IMR-90 (cell line): ENCODE measurements around the gene CAPN2. TPM values are rescaled to one million over a fixed set of nuclear protein-coding genes. Genes with fewer than 3 reads are reported as not detected.

Experiments used
- ATAC-seq: fragments of 200-7000 bp; cut with Tn5 transposase; 2 replicates; pipeline ENCODE4 v1.9.1; 2020; ENCODE audit warnings: low read depth, mild to moderate bottlenecking, moderate library complexity
- BruUV-seq: library from RNA; stranded (reverse); fragments of 400-500 nt; replicated peaks from 2 replicates; lab custom pipeline; 2021; lab: Mats Ljungman, UMichigan
- CTCF ChIA-PET: fragments of 300-600 bp; formaldehyde crosslinking; extraction: SDS; loops from one replicate; lab custom pipeline; 2021; ENCODE audit warnings: antibody characterized with exemption; lab: Yijun Ruan, JAX
- POLR2A ChIA-PET: fragments of 300-600 bp; sonication (Branson Sonifier 250); formaldehyde crosslinking; loops from one replicate; lab custom pipeline; 2022; ENCODE audit warnings: antibody characterized with exemption; ENCODE audit not compliant: unreplicated experiment; lab: Charles Lee
- DNase-seq: peaks from one replicate; pipeline ENCODE4 v3.0.0; 2013
- H2AFZ ChIP-seq: replicated peaks from 2 replicates; pipeline ENCODE3; 2013; ENCODE audit warnings: low read length, mild to moderate bottlenecking; ENCODE audit not compliant: poor library complexity
- H2AK5ac ChIP-seq: 2 replicates; pipeline ENCODE4 v1.6.1; 2013; ENCODE audit warnings: low read depth, low read length, inconsistent platforms
- H2AK9ac ChIP-seq: replicated peaks from 2 replicates; pipeline ENCODE3; 2013; ENCODE audit warnings: mild to moderate bottlenecking, low read depth, low read length, moderate library complexity; ENCODE audit not compliant: poor library complexity
- H2BK120ac ChIP-seq: 2 replicates; pipeline ENCODE4 v1.6.1; 2013; ENCODE audit warnings: low read depth, low read length, inconsistent platforms
- H2BK15ac ChIP-seq: 3 replicates; pipeline ENCODE4 v1.6.1; 2013; ENCODE audit warnings: low read depth, low read length, inconsistent platforms
- H2BK20ac ChIP-seq: 2 replicates; pipeline ENCODE4 v1.6.1; 2013; ENCODE audit warnings: low read depth, mild to moderate bottlenecking, inconsistent platforms, low read length, moderate library complexity
- H2BK5ac ChIP-seq: 2 replicates; pipeline ENCODE4 v1.6.1; 2013; ENCODE audit warnings: mild to moderate bottlenecking, low read depth, low read length, inconsistent platforms; ENCODE audit not compliant: poor library complexity, severe bottlenecking
- H3K14ac ChIP-seq: replicated peaks from 2 replicates; pipeline ENCODE4 v1.6.1; 2013; ENCODE audit warnings: low read depth, low read length, inconsistent platforms
- H3K18ac ChIP-seq: 2 replicates; pipeline ENCODE4 v1.6.1; 2013; ENCODE audit warnings: low read depth, low read length, control low read depth
- H3K23ac ChIP-seq: 2 replicates; pipeline ENCODE4 v1.6.1; 2013; ENCODE audit warnings: low read depth, low read length, inconsistent platforms
- H3K27ac ChIP-seq: 2 replicates; pipeline ENCODE4 v1.5.1; 2013; ENCODE audit warnings: mild to moderate bottlenecking, control low read depth, low read length; ENCODE audit not compliant: insufficient read depth
- H3K27me3 ChIP-seq: 2 replicates; pipeline ENCODE4 v1.6.1; 2013; ENCODE audit warnings: low read length; ENCODE audit not compliant: control insufficient read depth, insufficient read depth
- H3K36me3 ChIP-seq: 2 replicates; pipeline ENCODE4 v1.6.1; 2013; ENCODE audit warnings: low read length, mixed read lengths; ENCODE audit not compliant: control insufficient read depth, insufficient read depth
- H3K4ac ChIP-seq: 2 replicates; pipeline ENCODE4 v1.6.1; 2013; ENCODE audit warnings: low read depth, low read length, inconsistent platforms
- H3K4me1 ChIP-seq: 2 replicates; pipeline ENCODE4 v1.6.1; 2013; ENCODE audit warnings: low read length, mixed read lengths; ENCODE audit not compliant: control insufficient read depth, insufficient read depth
- H3K4me2 ChIP-seq: 2 replicates; pipeline ENCODE4 v1.6.1; 2013; ENCODE audit warnings: low read depth, mild to moderate bottlenecking, control low read depth, low read length, moderate library complexity
- H3K4me3 ChIP-seq: 2 replicates; pipeline ENCODE4 v1.5.1; 2013; ENCODE audit warnings: low read depth, mild to moderate bottlenecking, control low read depth, low read length, moderate library complexity; ENCODE audit not compliant: insufficient read depth
- H3K56ac ChIP-seq: 2 replicates; pipeline ENCODE4 v1.6.1; 2013; ENCODE audit warnings: low read length, inconsistent platforms; ENCODE audit not compliant: insufficient read depth; ENCODE audit errors: extremely low read depth
- H3K79me1 ChIP-seq, 2 experiments: 2 replicates each; pipeline ENCODE4 v1.6.1; 2013; ENCODE audit warnings: low read length in 2 of 2, inconsistent platforms in 1 of 2, low read depth in 1 of 2
- H3K9ac ChIP-seq: 2 replicates; pipeline ENCODE4 v1.6.1; 2013; ENCODE audit warnings: low read depth, low read length, control low read depth
- H3K9me1 ChIP-seq: 2 replicates; pipeline ENCODE4 v1.6.1; 2013; ENCODE audit warnings: low read length, inconsistent platforms; ENCODE audit not compliant: insufficient read depth
- H3K9me3 ChIP-seq: 2 replicates; pipeline ENCODE4 v1.6.1; 2013; ENCODE audit warnings: low read length; ENCODE audit not compliant: control insufficient read depth, insufficient read depth
- H4K20me1 ChIP-seq: 2 replicates; pipeline ENCODE4 v1.6.1; 2013; ENCODE audit warnings: low read length, inconsistent platforms; ENCODE audit not compliant: insufficient read depth
- H4K5ac ChIP-seq: 2 replicates; pipeline ENCODE4 v1.6.1; 2013; ENCODE audit warnings: mild to moderate bottlenecking, low read depth, low read length, control low read depth
- H4K8ac ChIP-seq, 2 experiments: 2 replicates each; pipeline ENCODE4 v1.6.1; 2013; ENCODE audit warnings: low read depth in 2 of 2, low read length in 2 of 2, control low read depth in 1 of 2, inconsistent platforms in 1 of 2
- H4K91ac ChIP-seq: 2 replicates; pipeline ENCODE4 v1.6.1; 2013; ENCODE audit warnings: low read depth, low read length, inconsistent platforms; ENCODE audit not compliant: insufficient read depth
- BHLHE40 ChIP-seq: fragments of 150-350 bp; IDR thresholded peaks from 2 replicates; pipeline ENCODE4 v1.6.1; 2016; ENCODE audit warnings: mild to moderate bottlenecking, low read depth, low read length
- CEBPB ChIP-seq: IDR thresholded peaks from 2 replicates; pipeline ENCODE4 v1.6.1; 2012; ENCODE audit warnings: low read depth, low read length, improper control_type of control experiment
- MAZ ChIP-seq: IDR thresholded peaks from 2 replicates; pipeline ENCODE4 v1.6.1; 2012; ENCODE audit warnings: low read depth, mild to moderate bottlenecking, low read length, improper control_type of control experiment, moderate library complexity, borderline replicate concordance
- NFE2L2 ChIP-seq: fragments of 150-350 bp; IDR thresholded peaks from 2 replicates; pipeline ENCODE4 v1.6.1; 2016; ENCODE audit warnings: low read depth, mild to moderate bottlenecking, low read length
- POLR2A ChIP-seq: IDR thresholded peaks from 2 replicates; pipeline ENCODE4 v1.6.1; 2012; ENCODE audit warnings: mild to moderate bottlenecking, low read depth, low read length
- RAD21 ChIP-seq: IDR thresholded peaks from 2 replicates; pipeline ENCODE4 v1.6.1; 2012; ENCODE audit warnings: low read length, improper control_type of control experiment
- RFX5 ChIP-seq: IDR thresholded peaks from 2 replicates; pipeline ENCODE4 v1.8.0; 2012; ENCODE audit warnings: low read depth, mild to moderate bottlenecking, low read length, moderate library complexity
- SMC3 ChIP-seq: fragments of 150-350 bp; IDR thresholded peaks from 2 replicates; pipeline ENCODE4 v1.6.1; 2016; ENCODE audit warnings: low read depth, mild to moderate bottlenecking, antibody characterized with exemption, low read length, moderate library complexity
- WGBS, 2 experiments: methylation state at CpG; one replicate each; pipeline versions ENCODE4 v1.1.5 to v1.1.7; 2013; ENCODE audit warnings: missing lambda C conversion rate in 2 of 2; ENCODE audit not compliant: insufficient read length in 1 of 2; ENCODE audit errors: extremely low coverage in 2 of 2; 5-methylcytosine and 5-hydroxymethylcytosine counted together
- dilution Hi-C: fragments of 300-500 bp; cut with HindIII; formaldehyde crosslinking; loops from one replicate; pipeline ENCODE4 v1.14.3; 2018; ENCODE audit warnings: low sequenced_read_pairs; ENCODE audit not compliant: unreplicated experiment
- in situ Hi-C: fragments of 300-500 bp; cut with MboI; formaldehyde crosslinking; loops from 3 replicates; pipeline ENCODE4 v1.14.3; 2019; ENCODE audit warnings: low sequenced_read_pairs, inconsistent platforms, mixed read lengths
- intact Hi-C: fragments of 100-400 bp; cut with micrococcal nuclease; formaldehyde crosslinking; loops from 2 replicates; pipeline ENCODE4 v1.10.0; 2022
- polyA plus RNA-seq, 3 experiments: library from polyadenylated mRNA; depleted of rRNA; stranded (reverse); fragments of >200 nt; gene quantifications; 2 replicates each; pipeline ENCODE4 v1.2.3, GENCODE V29; 2012; ENCODE audit warnings: low replicate concordance in 1 of 3
- total RNA-seq: library from RNA; depleted of rRNA; stranded (reverse); fragments of >200 nt; gene quantifications from 2 replicates; pipeline ENCODE4 v1.2.3, GENCODE V29; 2012
- TF ChIP-seq, protein P1 (sequence below): fragments of 150-350 bp; IDR thresholded peaks from 2 replicates; pipeline ENCODE4 v1.6.1; 2016; ENCODE audit warnings: low read depth, mild to moderate bottlenecking, low read length, moderate library complexity, borderline replicate concordance
- TF ChIP-seq, protein P2 (sequence below): fragments of 150-350 bp; IDR thresholded peaks from 2 replicates; pipeline ENCODE4 v1.6.1; 2017; ENCODE audit warnings: mild to moderate bottlenecking, antibody characterized with exemption, low read length, low read depth

CAPN2 gene
- total and polyA plus RNA-seq, 2 of the 4 experiments (the other 2 are of a cell fraction): 339 to 430 TPM

DNA sequence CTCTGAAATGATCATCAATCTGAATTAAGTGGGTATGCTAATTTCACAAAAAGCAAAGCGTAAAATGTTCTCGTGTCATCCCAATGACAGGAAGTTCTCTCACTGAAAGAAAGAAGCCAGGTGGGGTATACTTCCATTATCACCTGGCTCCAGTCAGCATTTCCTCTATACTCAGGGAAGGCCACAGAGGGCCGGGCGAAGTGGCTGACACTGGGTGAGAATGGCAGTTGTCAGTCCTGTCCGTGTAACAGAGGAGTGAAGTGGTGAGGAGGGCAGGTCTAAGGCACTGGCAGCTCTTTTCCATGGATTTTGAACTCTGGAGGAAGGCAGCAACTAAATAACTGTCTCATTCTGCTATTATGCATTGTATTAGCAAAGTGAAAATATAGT is 60.4 kb downstream of the CAPN2 start:
- no peak for ATAC-seq
- H3K14ac ChIP-seq: no peak overlapping the region; the same call in 1 of the 2 replicates
- H2BK5ac ChIP-seq: peak overlapping the region; percentile 94
- H2AFZ ChIP-seq: no peak overlapping the region
- peak overlapping the region in 1 of 2 experiments; percentile 33; a peak in 1 of 4 replicates for H4K8ac ChIP-seq
- POLR2A ChIA-PET: interaction anchor here (1.0 to 1.6 kb wide), 2 partner anchors 71 to 73 kb away, joined by 3 to 7 read pairs; no protein-coding TSS in a partner anchor
- H3K9ac ChIP-seq: no peak overlapping the region
- peaks cover 12% of the 10 kb centered on the region for H4K20me1 ChIP-seq
- H3K4ac ChIP-seq: no peak overlapping the region
- H2AK5ac ChIP-seq: no peak overlapping the region
- H4K5ac ChIP-seq: no peak overlapping the region
- intact Hi-C loops: no loop called here
- in situ Hi-C loops: no loop called here
- no peak overlapping the region for H3K4me2 ChIP-seq
- H3K18ac ChIP-seq: no peak overlapping the region
- peak overlapping the region; percentile 50 for H4K91ac ChIP-seq
- peak overlapping the region; percentile 38; the same call in 1 of the 2 replicates for H3K27ac ChIP-seq
- BruUV-seq: no TSS peak
- no peak overlapping the region for H2BK120ac ChIP-seq
- DNase-seq: no peak
- no peaks in the 10 kb centered on the region for H3K9me3 ChIP-seq
- H3K4me1 ChIP-seq: peaks cover 24% of the 10 kb centered on the region
- H3K9me1 ChIP-seq: peaks cover 12% of the 10 kb centered on the region
- dilution Hi-C loops: no loop called here
- no peak overlapping the region for H3K4me3 ChIP-seq
- no peak overlapping the region for H2AK9ac ChIP-seq
- no peak overlapping the region for H3K23ac ChIP-seq
- no peak overlapping the region for H2BK15ac ChIP-seq
- H3K56ac ChIP-seq: no peak overlapping the region
- H3K36me3 ChIP-seq: peaks cover 60% of the 10 kb centered on the region
- TF ChIP-seq MAZ: no peak
- TF ChIP-seq POLR2A: no peak
- TF ChIP-seq NFE2L2: no peak
- TF ChIP-seq RAD21: no peak
- TF ChIP-seq SMC3: no peak
- TF ChIP-seq, protein P1, sequence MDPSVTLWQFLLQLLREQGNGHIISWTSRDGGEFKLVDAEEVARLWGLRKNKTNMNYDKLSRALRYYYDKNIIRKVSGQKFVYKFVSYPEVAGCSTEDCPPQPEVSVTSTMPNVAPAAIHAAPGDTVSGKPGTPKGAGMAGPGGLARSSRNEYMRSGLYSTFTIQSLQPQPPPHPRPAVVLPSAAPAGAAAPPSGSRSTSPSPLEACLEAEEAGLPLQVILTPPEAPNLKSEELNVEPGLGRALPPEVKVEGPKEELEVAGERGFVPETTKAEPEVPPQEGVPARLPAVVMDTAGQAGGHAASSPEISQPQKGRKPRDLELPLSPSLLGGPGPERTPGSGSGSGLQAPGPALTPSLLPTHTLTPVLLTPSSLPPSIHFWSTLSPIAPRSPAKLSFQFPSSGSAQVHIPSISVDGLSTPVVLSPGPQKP: no peak
- no peak for TF ChIP-seq BHLHE40
- TF ChIP-seq CEBPB: no peak
- TF ChIP-seq, protein P2, sequence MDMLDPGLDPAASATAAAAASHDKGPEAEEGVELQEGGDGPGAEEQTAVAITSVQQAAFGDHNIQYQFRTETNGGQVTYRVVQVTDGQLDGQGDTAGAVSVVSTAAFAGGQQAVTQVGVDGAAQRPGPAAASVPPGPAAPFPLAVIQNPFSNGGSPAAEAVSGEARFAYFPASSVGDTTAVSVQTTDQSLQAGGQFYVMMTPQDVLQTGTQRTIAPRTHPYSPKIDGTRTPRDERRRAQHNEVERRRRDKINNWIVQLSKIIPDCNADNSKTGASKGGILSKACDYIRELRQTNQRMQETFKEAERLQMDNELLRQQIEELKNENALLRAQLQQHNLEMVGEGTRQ: no peak
- no peak for TF ChIP-seq RFX5
- H2BK20ac ChIP-seq: no peak overlapping the region
- peaks cover 18 to 39% of the 10 kb centered on the region in 2 experiments for H3K79me1 ChIP-seq
- 60% methylated on average over 1 of the region's 5 CpGs; no CpG with 5 or more reads in 1 of the 2 experiments for WGBS, 2 experiments
- CTCF ChIA-PET: interaction anchor here (0.7 kb wide), 1 partner anchor 11 kb away, joined by 4 read pairs; no protein-coding TSS in a partner anchor
- no peaks in the 10 kb centered on the region for H3K27me3 ChIP-seq
